Type B pancreatic cell (in vitro differentiated cells): Measurements from ENCODE around the gene BRD9. TPM values are rescaled to one million over a fixed set of nuclear protein-coding genes. Genes with fewer than 3 reads are reported as not detected.
A peak's percentile ranks its signal among the peaks of the same experiment; 100 is the strongest.
"Not testable (repeated sequence)": the region's sequence is repeated elsewhere in the genome, so short reads cannot be mapped to it uniquely, and the experiment has no call there.

ENCODE experiments used
- DNase-seq: peaks from one replicate; pipeline ENCODE4 v3.0.0; 2021; ENCODE audit warnings: mixed read lengths; ENCODE audit not compliant: unreplicated experiment; ENCODE audit errors: extremely low spot score
- H3K27ac Mint-ChIP-seq: 2 replicates; pipeline ENCODE4 v1.8.0; 2021; ENCODE audit warnings: mild to moderate bottlenecking, mixed read lengths
- H3K27me3 Mint-ChIP-seq: 2 replicates; pipeline ENCODE4 v1.8.0; 2021; ENCODE audit warnings: mixed read lengths
- H3K36me3 Mint-ChIP-seq: 2 replicates; pipeline ENCODE4 v1.8.0; 2021; ENCODE audit warnings: mixed read lengths
- H3K4me1 Mint-ChIP-seq: one replicate; pipeline ENCODE4 v1.8.0; 2021; ENCODE audit warnings: mixed read lengths; ENCODE audit not compliant: unreplicated experiment
- H3K4me3 Mint-ChIP-seq: 2 replicates; pipeline ENCODE4 v1.8.0; 2021; ENCODE audit warnings: mild to moderate bottlenecking, mixed read lengths
- H3K9me3 Mint-ChIP-seq: 2 replicates; pipeline ENCODE4 v1.8.0; 2021; ENCODE audit warnings: mixed read lengths
- CTCF ChIP-seq: fragments of 200-600 bp; sonication (generic); conservative IDR thresholded peaks from 2 replicates; pipeline ENCODE4 v1.5.0; 2021; ENCODE audit warnings: antibody characterized with exemption, mild to moderate bottlenecking
- total RNA-seq: library from RNA; stranded (reverse); gene quantifications from 2 replicates; pipeline ENCODE4 v1.2.1, GENCODE V29; 2021; ENCODE audit warnings: low replicate concordance

Gene BRD9
- total RNA-seq, 1 donor from 2014 or later = 55.6 TPM

- Mint-ChIP-seq H3K27me3 (peaks cover 11% of the 10 kb centered on the region), H3K9me3 (no peaks in the 10 kb centered on the region), H3K36me3 (no peaks in the 10 kb centered on the region), H3K4me3 (no peak overlapping the region), H3K4me1 (peaks cover 5% of the 10 kb centered on the region), H3K27ac (no peak overlapping the region)
- no peak for DNase-seq
- no peak for TF ChIP-seq CTCF
These were observed 43.0 kb upstream of the BRD9 start for GRCh38 chr5:935510-936084.

DNA sequence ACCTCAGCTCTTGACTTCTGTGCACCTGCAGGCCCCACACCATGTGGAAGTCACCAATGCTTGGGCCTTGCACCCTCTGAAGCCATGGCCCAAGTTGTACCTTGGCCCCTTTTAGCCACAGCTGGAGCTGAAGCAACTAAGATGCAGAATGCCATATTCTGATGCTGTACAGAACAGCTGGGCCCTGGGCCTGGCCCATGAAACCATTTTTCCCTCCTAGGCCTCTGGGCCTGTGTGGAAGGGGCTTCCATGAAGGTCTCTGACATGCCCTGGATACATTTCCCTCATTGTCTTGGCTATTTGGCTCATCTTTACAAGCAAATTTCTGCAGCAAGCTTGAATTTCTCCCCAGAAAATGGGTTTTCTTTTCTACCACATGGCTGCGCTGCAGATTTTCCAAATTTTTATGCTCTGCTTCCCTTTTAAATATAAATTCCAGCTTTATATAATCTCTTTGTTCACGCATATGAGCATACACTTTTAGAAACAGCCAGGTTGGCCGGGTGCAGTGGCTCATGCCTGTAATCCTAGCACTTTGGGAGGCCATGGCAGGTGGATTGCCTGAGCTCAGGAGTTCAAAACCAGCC lies 41.9 kb upstream of the BRD9 start:
- not testable (repeated sequence) for H3K9me3 Mint-ChIP-seq, H3K27ac Mint-ChIP-seq, DNase-seq, H3K4me1 Mint-ChIP-seq, H3K4me3 Mint-ChIP-seq, H3K36me3 Mint-ChIP-seq
- peaks cover 14% of the 10 kb centered on the region for H3K27me3 Mint-ChIP-seq

- H3K27ac Mint-ChIP-seq, H3K36me3 Mint-ChIP-seq, H3K4me1 Mint-ChIP-seq, H3K4me3 Mint-ChIP-seq, DNase-seq, H3K9me3 Mint-ChIP-seq: not testable (repeated sequence)
- H3K27me3 Mint-ChIP-seq = peaks cover 16% of the 10 kb centered on the region
These were observed 41.4 kb upstream of the BRD9 start for GRCh38 chr5:933951-934350.

DNA sequence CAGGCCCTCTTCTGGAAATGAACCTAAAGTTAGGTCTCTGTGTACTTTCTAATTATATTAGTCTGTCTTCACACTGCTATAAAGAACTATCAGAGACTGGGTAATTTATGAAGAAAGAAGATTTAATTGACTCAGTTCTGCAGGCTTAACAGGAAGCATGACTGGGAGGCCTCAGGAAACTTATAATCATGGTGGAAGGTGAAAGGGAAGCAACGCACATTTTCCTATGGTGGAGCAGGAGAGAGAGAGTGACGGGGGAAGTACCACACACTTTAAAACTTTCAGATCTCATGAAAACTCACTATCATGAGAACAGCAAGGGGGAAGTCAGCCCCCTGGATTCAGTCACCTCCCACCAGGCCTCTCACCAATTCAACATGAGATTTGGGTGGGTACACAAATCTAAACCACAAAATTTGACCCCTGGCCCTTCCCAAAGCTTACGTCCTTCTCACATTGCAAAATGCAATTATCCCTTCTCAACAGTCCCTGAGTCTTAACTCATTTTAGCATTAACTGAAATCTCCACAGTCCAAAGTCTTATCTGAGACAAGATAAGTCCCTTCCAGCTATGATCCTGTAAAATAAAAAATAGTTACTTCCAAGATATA lies 40.8 kb upstream of the BRD9 start:
- TF ChIP-seq CTCF = no peak
- no peak overlapping the region for H3K4me3 Mint-ChIP-seq
- H3K27ac Mint-ChIP-seq = no peak overlapping the region
- peaks cover 8% of the 10 kb centered on the region for H3K4me1 Mint-ChIP-seq
- H3K36me3 Mint-ChIP-seq = no peaks in the 10 kb centered on the region
- no peak for DNase-seq
- H3K9me3 Mint-ChIP-seq = no peaks in the 10 kb centered on the region
- peaks cover 19% of the 10 kb centered on the region for H3K27me3 Mint-ChIP-seq

GRCh38 chr5:932628-933250 lies 40.1 kb upstream of the BRD9 start:
- peaks cover 8% of the 10 kb centered on the region for H3K4me1 Mint-ChIP-seq
- H3K9me3 Mint-ChIP-seq = no peaks in the 10 kb centered on the region
- no peak for DNase-seq
- H3K27ac Mint-ChIP-seq = no peak overlapping the region
- no peak overlapping the region for H3K4me3 Mint-ChIP-seq
- TF ChIP-seq CTCF = no peak
- peaks cover 4% of the 10 kb centered on the region for H3K36me3 Mint-ChIP-seq
- peaks cover 24% of the 10 kb centered on the region for H3K27me3 Mint-ChIP-seq

- Mint-ChIP-seq H3K27me3 (peaks cover 29% of the 10 kb centered on the region), H3K9me3 (no peaks in the 10 kb centered on the region)
These were observed 39.6 kb upstream of the BRD9 start for GRCh38 chr5:932151-932627.

More at GRCh38 chr5:932151-932627, 39.6 kb upstream of the BRD9 start:
- peak; percentile 62 for DNase-seq
- Mint-ChIP-seq H3K4me1 (peaks cover 8% of the 10 kb centered on the region), H3K4me3 (no peak overlapping the region), H3K27ac (no peak overlapping the region), H3K36me3 (peaks cover 4% of the 10 kb centered on the region)
- TF ChIP-seq CTCF = no peak
